ENCODE results near the gene NRXN3.

NRXN3 gene

DNA sequence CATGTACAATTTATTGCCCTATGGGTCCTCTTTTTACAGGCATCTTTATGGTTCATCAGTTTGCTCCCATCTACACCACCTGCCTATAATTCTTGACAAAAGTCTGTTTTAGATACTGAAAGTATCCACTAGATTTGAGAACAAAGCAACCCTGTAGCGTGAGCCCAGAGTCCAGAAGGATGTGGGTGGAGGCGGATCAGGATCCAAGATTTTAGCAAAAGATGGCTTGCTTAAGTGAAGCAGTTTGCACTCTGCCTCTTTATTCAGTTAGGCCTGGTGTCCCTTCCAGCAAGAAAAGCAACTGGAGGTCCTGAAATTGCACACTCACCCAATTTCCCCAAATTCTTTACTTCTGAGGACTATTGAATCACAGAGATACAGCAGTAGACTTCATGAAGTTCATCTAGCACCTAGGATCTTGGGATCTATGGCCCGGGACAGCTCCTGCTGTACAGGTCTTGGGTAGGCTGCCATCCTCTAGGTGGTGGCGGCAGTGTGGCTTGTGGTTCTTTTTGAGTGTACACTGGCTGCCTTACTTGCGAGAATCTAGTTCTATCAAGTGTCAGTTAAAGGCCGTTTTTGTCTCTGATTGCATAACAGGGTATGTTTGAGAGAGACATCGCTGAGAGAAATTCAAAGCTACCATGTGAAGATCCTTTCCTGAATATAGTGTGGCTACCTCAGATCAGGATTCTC is 873.2 kb downstream of the NRXN3 start:
- H3K4me3 ChIP-seq (replicated peaks; ENCODE audit: low read depth, low read length) = no peak overlapping the region
- no peak for TF ChIP-seq CTCF (IDR thresholded peaks at IDR 0.05; ENCODE audit: low read depth, low read length, missing control alignments)
- DNase-seq (ENCODE audit: extremely low read depth, low read depth) = no peak

GRCh38 chr14:79044894-79045624 is 874.9 kb downstream of the NRXN3 start:
- no peak overlapping the region for H3K4me3 ChIP-seq (replicated peaks; ENCODE audit: low read depth, low read length)
- peak; percentile 39 for DNase-seq (ENCODE audit: extremely low read depth, low read depth)
- TF ChIP-seq CTCF (IDR thresholded peaks at IDR 0.05; ENCODE audit: low read depth, low read length, missing control alignments) = no peak

DNA sequence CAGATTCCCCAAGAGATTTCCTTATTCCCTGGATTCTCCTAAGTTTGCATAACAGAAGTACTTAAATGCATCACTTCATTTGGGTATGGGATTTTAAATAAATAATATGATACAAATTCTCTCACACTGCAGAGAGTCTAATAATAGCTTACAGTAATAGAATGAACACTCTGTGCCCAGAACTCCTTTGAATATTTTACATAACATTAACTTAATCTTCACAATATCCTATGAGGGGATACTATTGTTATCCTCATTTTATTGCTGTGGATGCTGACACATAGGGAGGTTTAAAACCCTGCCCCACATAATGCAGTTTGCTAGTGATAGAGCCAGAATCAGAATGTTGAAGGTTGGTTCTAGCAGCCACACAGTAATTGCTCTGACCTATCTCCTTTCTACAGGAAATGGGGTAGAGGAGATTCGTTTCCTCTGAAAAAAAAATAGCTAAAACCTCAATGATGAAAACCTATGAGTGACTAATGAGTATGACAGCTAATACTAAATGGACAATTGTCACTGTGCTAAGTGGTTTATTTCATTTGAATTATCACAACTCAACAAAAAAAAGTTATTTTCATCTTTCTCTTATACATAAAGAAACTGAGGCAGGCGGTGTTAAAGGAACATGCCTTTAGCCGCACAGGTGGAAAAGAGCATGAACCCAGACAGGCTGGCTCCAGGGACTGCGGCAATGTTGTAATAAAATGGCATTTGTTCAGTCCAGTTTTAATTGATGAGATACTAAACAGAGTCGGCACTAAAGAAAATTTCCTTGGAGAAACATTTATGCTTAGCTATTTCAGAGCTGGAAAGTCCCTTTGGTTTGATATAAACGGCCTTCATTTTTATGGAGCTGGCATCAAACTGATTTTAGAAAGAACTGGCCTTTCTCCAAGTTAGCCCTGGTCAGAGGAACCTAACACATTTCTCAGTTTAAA is 880.9 kb downstream of the NRXN3 start:
- no peak overlapping the region for H3K4me3 ChIP-seq (replicated peaks; ENCODE audit: low read depth, low read length)
- no peak for TF ChIP-seq CTCF (IDR thresholded peaks at IDR 0.05; ENCODE audit: low read depth, low read length, missing control alignments)
- DNase-seq (ENCODE audit: extremely low read depth, low read depth) = no peak

- TF ChIP-seq CTCF (IDR thresholded peaks at IDR 0.05; ENCODE audit: low read depth, low read length, missing control alignments) = no peak
- no peak for DNase-seq (ENCODE audit: extremely low read depth, low read depth)
- no peak overlapping the region for H3K4me3 ChIP-seq (replicated peaks; ENCODE audit: low read depth, low read length)
These were observed 881.6 kb downstream of the NRXN3 start for GRCh38 chr14:79051742-79052141.

DNA sequence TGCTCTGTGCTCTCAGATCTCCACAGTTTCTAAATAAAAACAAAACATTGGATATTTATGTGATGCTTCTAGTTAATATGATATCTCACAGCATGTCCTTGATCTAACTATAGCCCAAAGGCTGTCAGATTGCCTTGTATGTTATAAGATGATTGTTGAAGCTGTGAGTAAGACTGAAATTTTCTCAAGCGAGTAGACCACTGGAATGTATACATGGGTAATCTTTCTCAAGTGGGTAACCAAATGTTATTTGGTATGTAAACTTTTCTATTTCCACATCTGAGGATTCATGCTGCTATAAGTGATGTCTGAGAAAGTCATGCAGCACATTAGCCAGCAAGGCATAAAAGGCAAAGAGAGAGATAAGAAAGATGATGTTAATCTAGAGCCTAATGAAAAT is 886.7 kb downstream of the NRXN3 start:
- H3K4me3 ChIP-seq (replicated peaks; ENCODE audit: low read depth, low read length) = no peak overlapping the region
- no peak for DNase-seq (ENCODE audit: extremely low read depth, low read depth)
- TF ChIP-seq CTCF (IDR thresholded peaks at IDR 0.05; ENCODE audit: low read depth, low read length, missing control alignments) = no peak

GRCh38 chr14:79057333-79057732 is 887.2 kb downstream of the NRXN3 start:
- no peak for TF ChIP-seq CTCF (IDR thresholded peaks at IDR 0.05; ENCODE audit: low read depth, low read length, missing control alignments)
- no peak overlapping the region for H3K4me3 ChIP-seq (replicated peaks; ENCODE audit: low read depth, low read length)
- DNase-seq (ENCODE audit: extremely low read depth, low read depth) = no peak

All from HFF-Myc (cell line).